GM12878 (cell line): ENCODE results near the gene FNDC3A. TPM values are rescaled to one million over a fixed set of nuclear protein-coding genes. Genes with fewer than 3 reads are reported as not detected.

Experiments
- ATAC-seq: fragments of 200-7000 bp; cut with Tn5 transposase; 3 replicates; pipeline ENCODE4 v1.9.1; 2020; ENCODE audit warnings: mild to moderate bottlenecking, moderate library complexity
- BruUV-seq: library from RNA; stranded (reverse); fragments of 400-500 nt; replicated peaks from 2 replicates; lab custom pipeline; 2021; lab: Mats Ljungman, UMichigan
- CTCF ChIA-PET: fragments of 300-600 bp; sonication (Branson Sonifier 250); formaldehyde crosslinking; extraction: SDS; loops from one replicate; lab custom pipeline; 2021; ENCODE audit warnings: inconsistent platforms; lab: Yijun Ruan, JAX
- POLR2A ChIA-PET: fragments of 350-600 bp; formaldehyde crosslinking; extraction: SDS; loops from one replicate; lab custom pipeline; 2021; ENCODE audit warnings: inconsistent platforms; lab: Charles Lee
- RAD21 ChIA-PET: fragments of 300-600 bp; sonication (Branson Sonifier 250); formaldehyde crosslinking; loops from one replicate; lab custom pipeline; 2023; ENCODE audit warnings: antibody characterized with exemption; ENCODE audit not compliant: unreplicated experiment; lab: Charles Lee
- SMC1A ChIA-PET: fragments of 300-600 bp; sonication (Branson Sonifier 250); formaldehyde crosslinking; loops from one replicate; lab custom pipeline; 2023; ENCODE audit not compliant: unreplicated experiment, uncharacterized antibody; lab: Charles Lee
- DNase-seq: peaks from one replicate; pipeline ENCODE4 v3.0.0-alpha.2; 2011; ENCODE audit warnings: low read depth, low spot score
- FAIRE-seq: peaks from 3 replicates; lab custom pipeline; 2011; peaks lifted over from hg19 to GRCh38; lab: Jason Lieb, UNC
- H2AFZ ChIP-seq: 2 replicates; pipeline ENCODE4 v1.6.0; 2011; ENCODE audit warnings: low read depth, low read length, control low read depth; ENCODE audit not compliant: control insufficient read depth
- H3K27ac ChIP-seq: 2 replicates; pipeline ENCODE4 v1.5.1; 2011; ENCODE audit warnings: control low read depth; ENCODE audit not compliant: control insufficient read depth, insufficient read depth
- H3K27me3 ChIP-seq, 2 experiments: replicated peaks in 1 of 2; 2 replicates each; pipeline versions ENCODE4 v1.6.0 to v1.6.1; 2011; ENCODE audit warnings: low read length in 1 of 2; ENCODE audit not compliant: control insufficient read depth in 2 of 2, insufficient read depth in 2 of 2
- H3K36me3 ChIP-seq, 2 experiments: 2 replicates each; pipeline ENCODE4 v1.5.1; 2011; ENCODE audit warnings: low read length in 1 of 2; ENCODE audit not compliant: control insufficient read depth in 2 of 2, insufficient read depth in 2 of 2
- H3K4me1 ChIP-seq: 2 replicates; pipeline ENCODE4 v1.6.1; 2011; ENCODE audit warnings: mild to moderate bottlenecking, low read length, moderate library complexity, mixed read lengths; ENCODE audit not compliant: control insufficient read depth, insufficient read depth
- H3K4me2 ChIP-seq: 2 replicates; pipeline ENCODE4 v1.6.0; 2011; ENCODE audit warnings: control low read depth; ENCODE audit not compliant: control insufficient read depth, insufficient read depth
- H3K4me3 ChIP-seq: fragments of 200-600 bp; sonication (generic); 2 replicates; pipeline ENCODE4 v1.5.1; 2016
- H3K79me2 ChIP-seq: 2 replicates; pipeline ENCODE4 v1.6.0; 2011; ENCODE audit warnings: low read length; ENCODE audit not compliant: control insufficient read depth, insufficient read depth
- H3K9ac ChIP-seq: 2 replicates; pipeline ENCODE4 v1.8.0; 2011; ENCODE audit warnings: low read length, control low read depth, mixed read lengths; ENCODE audit not compliant: control insufficient read depth, insufficient read depth
- H3K9me3 ChIP-seq: replicated peaks from 3 replicates; pipeline ENCODE4 v1.5.1; 2011; ENCODE audit warnings: mild to moderate bottlenecking, low read length; ENCODE audit not compliant: control insufficient read depth, insufficient read depth
- H4K20me1 ChIP-seq: 2 replicates; pipeline ENCODE4 v1.6.0; 2011; ENCODE audit not compliant: control insufficient read depth, insufficient read depth
- ATF7 ChIP-seq: fragments of 450-650 bp; IDR thresholded peaks from 2 replicates; pipeline ENCODE4 v1.6.1; 2016; ENCODE audit warnings: low read depth, mild to moderate bottlenecking
- BCL11A ChIP-seq: IDR thresholded peaks from 2 replicates; pipeline ENCODE4 v1.6.1; 2011; ENCODE audit warnings: low read depth, low read length
- CEBPB ChIP-seq, 2 experiments: fragments of 150-350 bp in 1 of 2; IDR thresholded peaks; 2 replicates each; pipeline ENCODE4 v1.6.1; 2012 to 2014; ENCODE audit warnings: low read depth in 2 of 2, low read length in 2 of 2, borderline replicate concordance in 1 of 2, inconsistent platforms in 1 of 2
- CHD1 ChIP-seq: IDR thresholded peaks from 2 replicates; pipeline ENCODE4 v1.6.1; 2012; ENCODE audit warnings: low read depth, low read length, improper control_type of control experiment
- CHD4 ChIP-seq: fragments of 200-600 bp; sonication (generic); IDR thresholded peaks from 2 replicates; pipeline ENCODE4 v1.6.1; 2016; ENCODE audit warnings: mild to moderate bottlenecking
- FOXM1 ChIP-seq: IDR thresholded peaks from 2 replicates; pipeline ENCODE4 v1.6.1; 2012; ENCODE audit warnings: low read depth, mild to moderate bottlenecking, inconsistent platforms, low read length, moderate library complexity
- HDAC6 ChIP-seq: fragments of 200-600 bp; sonication (generic); IDR thresholded peaks from one replicate; pipeline ENCODE4 v1.8.0; 2017; ENCODE audit warnings: antibody characterized with exemption; ENCODE audit not compliant: unreplicated experiment
- MEF2B ChIP-seq: fragments of 450-650 bp; IDR thresholded peaks from 2 replicates; pipeline ENCODE4 v1.6.1; 2018; ENCODE audit warnings: mild to moderate bottlenecking, moderate library complexity; ENCODE audit not compliant: partially characterized antibody, poor library complexity, severe bottlenecking
- MTA2 ChIP-seq: fragments of 450-650 bp; IDR thresholded peaks from 2 replicates; pipeline ENCODE4 v1.6.1; 2016; ENCODE audit warnings: low read depth, mild to moderate bottlenecking, moderate library complexity
- NFIC ChIP-seq: IDR thresholded peaks from 2 replicates; pipeline ENCODE4 v1.6.1; 2012; ENCODE audit warnings: low read depth, mild to moderate bottlenecking, inconsistent platforms, low read length, moderate library complexity
- NFXL1 ChIP-seq: fragments of 450-650 bp; IDR thresholded peaks from 2 replicates; pipeline ENCODE4 v1.6.1; 2017; ENCODE audit warnings: antibody characterized with exemption, mild to moderate bottlenecking, borderline replicate concordance
- PML ChIP-seq: IDR thresholded peaks from 2 replicates; pipeline ENCODE4 v1.6.1; 2012; ENCODE audit warnings: low read length, inconsistent platforms
- RBBP5 ChIP-seq: fragments of 200-600 bp; sonication (generic); conservative IDR thresholded peaks from 2 replicates; pipeline ENCODE4 v1.6.1; 2016
- SPI1 ChIP-seq: IDR thresholded peaks from 2 replicates; pipeline ENCODE4 v1.6.1; 2011; ENCODE audit warnings: low read depth, mild to moderate bottlenecking, low read length, moderate library complexity, borderline replicate concordance; ENCODE audit not compliant: insufficient read depth
- SUPT20H ChIP-seq: IDR thresholded peaks from 2 replicates; pipeline ENCODE4 v1.6.1; 2011; ENCODE audit warnings: low read depth, mild to moderate bottlenecking, low read length, moderate library complexity, borderline replicate concordance; ENCODE audit not compliant: control insufficient read depth
- ZNF217 ChIP-seq: fragments of 450-650 bp; IDR thresholded peaks from 2 replicates; pipeline ENCODE4 v1.6.1; 2017; ENCODE audit warnings: antibody characterized with exemption, mild to moderate bottlenecking
- ZNF24 ChIP-seq: fragments of 450-650 bp; IDR thresholded peaks from 2 replicates; pipeline ENCODE4 v1.6.1; 2017; ENCODE audit warnings: antibody characterized with exemption, mild to moderate bottlenecking
- WGBS: methylation state at CpG from one replicate; pipeline ENCODE4 v1.1.6; 2016; ENCODE audit warnings: low lambda C conversion rate; ENCODE audit not compliant: insufficient replicate concordance, insufficient coverage; ENCODE audit errors: missing lambda C conversion rate; 5-methylcytosine and 5-hydroxymethylcytosine counted together
- in situ Hi-C: fragments of 300-500 bp; cut with MboI; formaldehyde crosslinking; loops from 9 replicates; pipeline ENCODE4 v1.14.3; 2018; ENCODE audit warnings: mixed read lengths
- intact Hi-C: fragments of 100-400 bp; cut with micrococcal nuclease; formaldehyde crosslinking; loops from one replicate; pipeline ENCODE4 v1.14.2; 2022; ENCODE audit not compliant: unreplicated experiment
- polyA plus RNA-seq, 11 experiments: library from polyadenylated mRNA; depleted of rRNA in 4 of 11; unstranded in 6 of 11; stranded (reverse) in 5 of 11; fragments of >200 nt; fragmentation: Nextera tagmentation in 4 of 11; fragmentation: Illumina TruSeq in 1 of 11; extraction: Ambion mirVana in 4 of 11; extraction: Trizol in 1 of 11; gene quantifications; 1 replicate in 1 of 11; 2 replicates in 10 of 11; pipeline versions ENCODE4 v1.2.1 to v1.2.3, GENCODE V29; 2011 to 2016; ENCODE audit warnings: inconsistent platforms in 2 of 11, missing spikeins in 2 of 11, low read depth in 1 of 11
- total RNA-seq, 4 experiments: library from RNA; depleted of rRNA in 3 of 4; stranded (reverse); fragments of >200 nt in 3 of 4; fragmentation: Illumina TruSeq in 1 of 4; extraction: Trizol in 1 of 4; gene quantifications; 2 replicates each; pipeline versions ENCODE4 v1.2.1 to v1.2.3, GENCODE V29; 2013 to 2021
- TF ChIP-seq, protein P1 (sequence below): fragments of 450-650 bp; IDR thresholded peaks from 2 replicates; pipeline ENCODE4 v1.6.1; 2017; ENCODE audit warnings: low read depth, mild to moderate bottlenecking, moderate library complexity

Gene FNDC3A
- total and polyA plus RNA-seq, 10 of the 15 experiments (the other 5 are each of a cell fraction or from before 2014, with no cell fraction given): 6.3 to 46.4 (median 22.8) TPM

GRCh38 chr13:49082653-49083536, 107.2 kb downstream of the FNDC3A start:
- H3K27me3 ChIP-seq: no peaks in the 10 kb centered on the region
- intact Hi-C loops: loop anchor here (5.0 kb wide), 1 partner anchor 106 kb away; the partner anchor contains the start of gene FNDC3A
- peak overlapping the region; percentile 86 for H3K4me2 ChIP-seq
- TF ChIP-seq PML: peak; percentile 49; the same call in 1 of the 2 replicates
- TF ChIP-seq MTA2: peak; percentile 61; the same call in 1 of the 2 replicates
- TF ChIP-seq ZNF24: 0 out of 2 replicates have a peak, but pooled peaks have one; percentile 54
- peak; percentile 72 for TF ChIP-seq MEF2B
- no peak for TF ChIP-seq CHD1
- no peak for TF ChIP-seq SUPT20H
- TF ChIP-seq, protein P1, sequence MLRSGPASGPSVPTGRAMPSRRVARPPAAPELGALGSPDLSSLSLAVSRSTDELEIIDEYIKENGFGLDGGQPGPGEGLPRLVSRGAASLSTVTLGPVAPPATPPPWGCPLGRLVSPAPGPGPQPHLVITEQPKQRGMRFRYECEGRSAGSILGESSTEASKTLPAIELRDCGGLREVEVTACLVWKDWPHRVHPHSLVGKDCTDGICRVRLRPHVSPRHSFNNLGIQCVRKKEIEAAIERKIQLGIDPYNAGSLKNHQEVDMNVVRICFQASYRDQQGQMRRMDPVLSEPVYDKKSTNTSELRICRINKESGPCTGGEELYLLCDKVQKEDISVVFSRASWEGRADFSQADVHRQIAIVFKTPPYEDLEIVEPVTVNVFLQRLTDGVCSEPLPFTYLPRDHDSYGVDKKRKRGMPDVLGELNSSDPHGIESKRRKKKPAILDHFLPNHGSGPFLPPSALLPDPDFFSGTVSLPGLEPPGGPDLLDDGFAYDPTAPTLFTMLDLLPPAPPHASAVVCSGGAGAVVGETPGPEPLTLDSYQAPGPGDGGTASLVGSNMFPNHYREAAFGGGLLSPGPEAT: peak; percentile 53; the same call in 1 of the 2 replicates
- peak; percentile 61 for TF ChIP-seq ATF7
- TF ChIP-seq FOXM1: peak; percentile 94; the same call in 1 of the 2 replicates
- TF ChIP-seq ZNF217: 0 out of 2 replicates have a peak, but pooled peaks have one; percentile 28
- 0 out of 4 replicates have a peak, but pooled peaks of 1 of the 2 experiments have one; percentile 55 for TF ChIP-seq CEBPB (IDR thresholded peaks at IDR 0.05; ENCODE audit: borderline replicate concordance in 1 of 2, low read depth in 2 of 2, low read length in 2 of 2)
- TF ChIP-seq BCL11A: peak; percentile 54; the same call in 1 of the 2 replicates
- peak; percentile 90 for TF ChIP-seq NFIC
- no peak for TF ChIP-seq HDAC6
- TF ChIP-seq NFXL1: no peak
- no peak for TF ChIP-seq CHD4
- no peak for TF ChIP-seq RBBP5
- TF ChIP-seq SPI1: peak; percentile 70

More at GRCh38 chr13:49082653-49083536, 107.2 kb downstream of the FNDC3A start:
- peaks cover 0 to 3% of the 10 kb centered on the region in 2 experiments; a peak in 1 of 4 replicates for H3K36me3 ChIP-seq
- CTCF ChIA-PET: interaction anchor here (0.6 to 1.3 kb wide), 3 partner anchors 10 to 17 kb away, joined by 3 to 4 read pairs (median 3); no protein-coding TSS in a partner anchor
- H4K20me1 ChIP-seq: no peaks in the 10 kb centered on the region
- WGBS: 2% methylated on average over 4 of the region's 4 CpGs
- peak overlapping the region; percentile 46; the same call in 1 of the 2 replicates for H3K9ac ChIP-seq
- no peak overlapping the region for H2AFZ ChIP-seq
- in situ Hi-C loops: no loop called here
- DNase-seq: peak; percentile 48
- RAD21 ChIA-PET: no interaction called here
- H3K4me3 ChIP-seq: no peak overlapping the region
- peaks cover 9% of the 10 kb centered on the region for H3K79me2 ChIP-seq
- POLR2A ChIA-PET: no interaction called here
- peaks cover 30% of the 10 kb centered on the region for H3K4me1 ChIP-seq
- no peaks in the 10 kb centered on the region; the same call in 2 of the 3 replicates for H3K9me3 ChIP-seq
- no TSS peak for BruUV-seq
- SMC1A ChIA-PET: interaction anchor here (0.6 kb wide), 1 partner anchor 28 kb away, joined by 3 read pairs; no protein-coding TSS in a partner anchor
- H3K27ac ChIP-seq: peak overlapping the region; percentile 83
- peak; percentile 35 for FAIRE-seq
- ATAC-seq: peak; percentile 88
